Fibroblast of skin of back (primary cell): ENCODE results near the gene ILRUN.
A peak's percentile ranks its signal among the peaks of the same experiment; 100 is the strongest.
"Not testable (repeated sequence)": the region's sequence is repeated elsewhere in the genome, so short reads cannot be mapped to it uniquely, and the experiment has no call there.

Source experiments
- DNase-seq: peaks from one replicate; pipeline ENCODE4 v3.0.0-alpha.2; 2013

Gene ILRUN

DNA sequence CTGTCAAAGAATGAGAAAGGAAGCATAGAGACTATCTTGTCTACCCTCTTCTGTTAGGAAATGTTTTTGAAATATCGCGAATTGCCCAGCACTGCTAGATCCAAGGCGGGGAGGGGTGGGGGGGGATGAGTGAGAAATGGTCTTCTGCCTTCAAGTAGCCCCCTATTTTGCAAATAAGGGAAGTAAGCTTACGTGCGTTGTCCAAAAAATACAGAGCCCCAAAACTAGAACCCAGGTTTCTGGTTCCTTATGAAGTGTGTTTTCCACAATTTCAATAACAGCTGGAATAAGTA lies 923 bp upstream of the ILRUN start:
- DNase-seq = no peak

DNA sequence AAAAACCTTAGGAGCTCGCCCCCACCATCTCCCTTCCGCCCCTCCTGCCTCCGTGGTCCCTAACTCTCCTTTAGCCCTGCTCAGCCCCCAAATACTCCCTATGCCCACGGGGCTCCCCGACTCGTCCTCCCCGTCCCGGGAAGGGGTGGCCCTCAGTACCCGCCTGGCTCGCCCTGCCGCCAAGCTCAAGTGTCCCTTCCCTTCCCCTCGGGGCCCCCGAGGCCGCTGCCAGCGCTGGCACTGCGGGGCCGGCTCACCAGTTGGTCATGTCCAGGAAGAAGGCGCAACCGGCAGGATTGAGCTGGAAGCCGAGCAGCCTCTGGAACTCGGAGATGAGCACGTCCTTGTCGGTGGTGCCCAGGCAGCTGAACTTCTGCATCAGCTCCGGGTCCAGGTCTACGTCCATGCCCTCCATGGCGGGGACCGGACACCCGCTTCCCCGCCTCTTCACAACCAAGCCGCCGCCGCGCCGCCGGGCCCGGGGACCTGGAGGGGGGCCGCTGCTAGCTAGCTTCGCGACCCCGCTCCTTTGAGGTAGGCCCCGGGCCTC lies 303 bp downstream of the ILRUN start:
- peak; percentile 40 for DNase-seq

DNA sequence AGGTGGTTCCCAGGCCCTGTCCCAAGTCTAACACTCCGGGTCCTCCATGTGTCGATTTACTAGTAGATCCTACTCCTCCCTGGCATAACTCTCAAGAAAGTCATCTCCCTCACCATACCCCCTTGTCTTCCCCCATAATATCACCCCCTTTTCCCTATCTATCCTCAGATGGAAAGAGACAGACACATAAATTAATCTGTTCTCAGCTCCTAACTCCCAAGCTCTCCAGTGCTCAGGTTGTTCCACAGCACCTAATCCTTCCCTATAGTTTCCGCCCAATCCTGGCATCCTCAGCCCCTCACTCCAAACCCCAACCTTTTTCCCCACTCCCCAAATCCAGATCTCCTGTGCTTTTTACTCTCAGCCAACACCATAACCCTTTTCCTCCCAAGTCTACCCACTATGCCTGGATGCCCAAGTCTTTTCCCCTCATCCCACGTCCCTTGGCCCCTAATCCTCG lies 808 bp downstream of the ILRUN start:
- DNase-seq = no peak

DNA sequence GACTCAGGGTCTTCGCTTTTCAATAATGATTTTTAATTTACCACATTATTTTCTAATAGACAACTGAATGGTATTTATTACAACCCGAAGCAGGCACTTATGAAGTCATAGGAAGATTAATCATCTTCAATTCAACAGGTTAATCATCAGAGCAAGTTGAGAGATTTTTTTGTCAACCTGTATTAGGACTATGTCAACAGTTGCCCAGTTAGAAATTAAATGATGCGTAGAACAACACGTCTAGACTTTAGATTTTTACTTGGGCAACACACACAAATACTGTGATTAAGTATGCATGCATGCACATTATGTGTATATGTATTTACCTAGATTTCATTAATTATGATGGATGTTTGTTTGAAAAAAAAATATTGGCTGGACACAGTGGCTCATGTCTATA lies 4.3 kb downstream of the ILRUN start:
- DNase-seq = no peak

- DNase-seq = no peak
Observed at GRCh38 chr6:34689742-34690141, 6.8 kb downstream of the ILRUN start.

DNA sequence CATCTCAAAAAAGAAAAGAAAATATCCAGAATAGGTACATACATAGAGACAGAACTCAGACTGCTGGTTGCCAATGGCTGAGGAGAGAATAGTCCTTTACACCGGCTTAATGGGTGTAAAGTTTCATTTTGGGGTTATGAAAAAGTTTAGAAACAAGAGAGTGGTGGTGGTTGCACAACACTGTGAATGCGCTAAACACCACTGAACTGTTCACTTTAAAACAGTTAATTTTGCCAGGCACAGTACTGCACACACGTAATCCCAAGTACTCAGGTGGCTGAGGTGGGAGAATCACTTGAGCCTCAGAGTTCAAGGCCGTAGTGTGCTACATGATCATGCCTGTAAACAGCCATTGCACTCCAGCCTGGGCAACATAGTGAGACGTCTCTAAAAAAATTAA lies 7.6 kb downstream of the ILRUN start:
- DNase-seq = no peak

DNA sequence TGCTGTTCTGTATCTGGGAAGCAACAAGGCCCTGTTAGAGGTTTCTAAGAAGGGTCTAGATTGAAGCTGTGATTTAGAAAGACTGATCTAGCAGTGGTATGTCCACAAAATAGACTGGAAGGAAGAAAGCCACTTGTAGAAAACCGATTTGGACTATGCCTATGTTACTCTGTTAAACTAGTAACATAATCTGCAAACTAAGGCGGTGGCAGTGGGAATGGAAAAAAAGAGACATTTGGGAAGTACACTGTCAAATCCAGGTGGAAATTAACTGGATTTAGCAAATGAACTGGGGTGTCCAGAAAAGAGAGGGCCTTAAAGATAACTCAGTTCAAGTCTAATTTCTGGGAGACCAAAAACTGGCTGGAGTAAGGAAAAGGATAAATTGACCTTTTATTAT lies 11.6 kb downstream of the ILRUN start:
- DNase-seq = no peak

DNA sequence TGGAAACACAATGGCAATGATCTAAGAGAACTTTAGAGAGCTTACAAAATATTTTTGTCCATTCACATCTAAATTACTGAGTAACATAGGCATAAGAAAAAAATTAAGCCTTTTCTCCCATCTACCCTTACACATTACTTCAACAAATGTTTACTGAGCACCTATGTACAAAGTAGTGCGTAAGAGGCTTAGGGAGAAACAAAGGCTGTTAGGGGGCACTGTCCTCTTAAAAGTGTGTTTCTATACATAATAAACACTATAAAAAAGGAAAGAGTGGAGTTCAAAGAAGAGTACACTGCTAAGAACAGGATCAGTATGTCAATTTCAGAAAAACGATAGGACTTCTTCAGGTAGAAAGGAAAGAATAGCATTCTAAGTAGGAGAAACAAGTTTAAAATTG lies 12.2 kb downstream of the ILRUN start:
- no peak for DNase-seq

DNA sequence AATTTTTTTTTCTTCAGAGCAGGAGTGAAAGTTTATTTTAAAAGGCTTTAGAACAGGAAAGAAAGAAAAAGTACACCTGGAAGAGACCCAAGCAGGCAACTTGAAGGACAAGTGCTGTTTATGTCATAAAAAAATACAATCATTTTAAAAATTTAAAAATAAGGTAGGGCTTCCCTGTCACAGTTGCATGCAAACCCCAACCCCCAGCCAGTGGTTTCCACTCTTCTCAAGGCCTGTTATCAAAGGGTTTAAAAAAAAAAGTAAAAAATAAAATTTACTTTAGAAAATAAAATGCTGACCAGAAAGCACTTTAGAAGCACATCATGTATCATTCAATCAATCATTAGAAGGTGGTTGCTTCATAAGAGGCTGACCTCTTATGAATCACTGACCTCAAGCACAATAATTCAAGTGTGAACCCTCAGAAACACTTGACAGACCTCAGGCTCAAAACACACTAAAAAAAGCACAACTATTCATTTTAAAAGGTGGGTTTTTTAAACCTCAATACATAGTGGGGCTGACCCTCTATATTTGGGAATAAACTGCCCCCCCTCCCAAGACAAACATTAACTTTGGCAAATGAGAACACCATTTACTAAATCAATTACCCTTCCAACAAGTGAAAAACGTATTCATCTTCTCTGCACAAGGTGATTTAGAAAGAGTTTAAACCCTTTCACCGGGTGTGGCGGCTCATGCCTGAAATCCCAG lies 15.6 kb downstream of the ILRUN start:
- DNase-seq = no peak

- DNase-seq = not testable (repeated sequence)
Observed at GRCh38 chr6:34680313-34680712, 16.3 kb downstream of the ILRUN start.

DNA sequence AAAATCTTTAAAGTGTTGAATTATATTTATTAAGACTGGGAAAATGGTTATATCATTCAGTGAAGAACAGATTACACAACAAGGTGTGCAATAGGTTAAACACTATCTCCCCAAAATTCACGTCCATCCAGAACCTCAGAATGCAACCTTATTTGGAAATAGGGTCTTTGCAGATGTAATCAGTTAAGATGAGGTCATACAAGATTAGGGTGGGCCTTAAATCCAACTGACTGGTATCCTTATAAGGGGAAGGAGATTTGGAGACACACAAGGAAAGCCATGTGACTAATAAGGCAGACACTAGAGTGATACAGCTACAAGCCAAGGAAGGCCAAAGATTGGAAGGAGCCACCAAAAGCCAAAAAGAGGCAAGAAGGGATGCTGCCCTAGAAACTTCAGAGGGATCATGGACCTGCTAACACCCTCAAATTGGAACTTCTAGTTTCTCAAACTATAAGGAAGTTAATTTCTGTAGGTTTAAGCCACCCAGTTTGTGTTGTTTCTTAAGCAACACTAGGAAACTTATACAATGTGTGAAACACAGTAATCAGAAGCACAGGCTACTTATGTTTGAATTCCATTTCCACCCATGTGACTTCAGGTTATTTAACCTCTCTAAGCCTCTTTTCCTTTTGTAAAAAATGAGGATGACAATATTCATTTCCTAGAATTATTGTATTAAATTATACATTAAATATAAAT lies 16.9 kb downstream of the ILRUN start:
- peak; percentile 69 for DNase-seq

DNA sequence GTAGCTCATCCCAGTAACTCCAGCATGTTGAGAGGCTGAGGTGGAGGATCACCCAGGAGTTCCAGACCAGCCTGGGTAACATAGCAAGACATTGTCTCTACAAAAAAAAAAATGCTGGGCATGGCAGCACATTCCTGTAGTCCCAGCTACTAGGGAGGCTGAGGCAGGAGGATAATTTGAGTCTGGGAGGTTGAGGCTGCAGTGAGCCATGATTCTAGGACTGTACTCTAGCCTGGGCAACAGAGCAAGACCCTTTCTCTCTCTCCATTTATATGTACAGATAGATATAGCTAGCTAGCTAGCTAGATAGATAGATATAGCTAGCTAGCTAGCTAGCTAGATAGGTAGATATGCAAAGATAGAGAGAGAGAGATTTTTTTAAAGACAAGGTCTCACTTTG lies 20.4 kb downstream of the ILRUN start:
- no peak for DNase-seq

DNA sequence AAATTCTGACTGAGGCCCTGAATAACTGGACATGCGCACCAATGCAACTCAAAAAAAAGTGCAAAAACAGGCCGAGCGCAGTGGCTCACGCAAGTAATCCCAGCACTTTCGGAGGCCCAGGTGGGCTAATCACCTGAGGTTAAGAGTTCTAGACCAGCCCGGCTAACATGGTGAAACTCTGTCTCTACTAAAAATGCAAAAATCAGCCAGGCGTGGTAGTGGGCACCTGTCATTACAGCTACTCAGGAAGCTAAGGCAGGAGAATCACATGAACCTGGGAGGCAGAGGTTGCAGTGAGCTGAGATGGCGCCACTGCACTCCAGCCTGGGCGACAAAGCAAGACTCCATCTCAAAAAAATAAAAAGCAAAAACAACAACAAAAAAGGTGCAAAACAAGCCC lies 21.6 kb downstream of the ILRUN start:
- not testable (repeated sequence) for DNase-seq

- no peak for DNase-seq
Observed at GRCh38 chr6:34674268-34674639, 22.3 kb downstream of the ILRUN start.

- no peak for DNase-seq
Observed at GRCh38 chr6:34673064-34673463, 23.5 kb downstream of the ILRUN start.

GRCh38 chr6:34672657-34673043 lies 23.9 kb downstream of the ILRUN start:
- no peak for DNase-seq

DNA sequence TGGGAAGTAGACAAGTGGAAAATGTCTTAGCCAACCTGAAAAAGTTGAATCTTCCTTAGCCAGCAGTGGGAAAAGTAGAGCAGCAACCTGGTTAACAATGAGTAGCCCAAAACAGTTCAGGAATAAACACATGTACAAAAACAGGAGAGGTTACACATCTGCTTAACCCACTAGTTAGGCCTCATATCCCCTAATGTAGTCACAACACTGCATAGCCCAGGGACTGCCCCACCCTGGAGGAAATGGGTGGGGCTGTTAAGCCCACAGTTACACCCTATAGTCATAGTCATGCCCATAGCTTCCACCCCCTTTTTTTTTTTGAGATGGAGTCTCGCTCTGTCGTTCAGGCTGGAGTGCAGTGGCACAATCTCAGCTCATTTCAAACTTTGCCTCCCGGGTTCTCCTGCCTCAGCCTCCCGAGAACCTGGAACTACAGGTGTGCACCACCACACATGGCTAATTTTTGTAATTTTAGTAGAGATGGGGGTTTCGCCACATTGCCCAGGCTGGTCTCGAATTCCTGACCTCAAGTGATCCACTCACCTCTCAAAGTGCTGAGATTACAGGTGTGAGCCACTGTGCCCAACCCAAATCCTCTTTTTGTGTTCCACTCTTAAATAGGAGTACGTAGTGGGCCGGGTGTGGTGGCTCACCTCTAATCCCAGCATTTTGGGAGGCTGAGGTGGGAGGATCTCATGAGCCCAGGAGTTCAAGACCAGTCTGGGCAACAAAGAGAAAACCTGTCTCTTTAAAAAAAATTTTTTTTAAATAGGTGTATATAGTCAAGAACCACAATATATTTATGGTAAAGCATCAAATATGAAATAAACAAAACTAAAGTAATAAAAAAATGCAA lies 24.5 kb downstream of the ILRUN start:
- DNase-seq = peak; percentile 79

DNA sequence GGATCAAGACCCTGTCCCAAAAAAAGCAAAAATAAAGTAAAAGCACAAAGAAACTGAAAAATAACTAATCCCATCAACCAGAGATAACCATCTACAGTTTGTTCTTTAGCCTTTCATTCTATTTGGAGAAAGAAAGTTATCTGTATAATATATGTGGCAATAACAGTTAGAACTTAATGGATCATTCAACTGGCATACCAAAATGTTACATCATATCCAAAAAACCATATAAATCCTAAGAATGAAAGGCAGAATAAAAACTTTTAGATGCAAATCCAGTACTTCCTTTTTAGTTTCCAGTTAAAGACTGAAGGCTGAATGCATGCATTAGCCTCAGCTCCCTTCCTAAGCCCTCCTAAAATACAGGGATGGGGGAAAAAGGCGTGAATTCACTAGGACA lies 25.2 kb downstream of the ILRUN start:
- peak; percentile 29 for DNase-seq

- DNase-seq = not testable (repeated sequence)
Observed at GRCh38 chr6:34668799-34669198, 27.8 kb downstream of the ILRUN start.

- no peak for DNase-seq
Observed at GRCh38 chr6:34667481-34668238, 28.9 kb downstream of the ILRUN start.

- no peak for DNase-seq
Observed at GRCh38 chr6:34665019-34665418, 31.5 kb downstream of the ILRUN start.

DNA sequence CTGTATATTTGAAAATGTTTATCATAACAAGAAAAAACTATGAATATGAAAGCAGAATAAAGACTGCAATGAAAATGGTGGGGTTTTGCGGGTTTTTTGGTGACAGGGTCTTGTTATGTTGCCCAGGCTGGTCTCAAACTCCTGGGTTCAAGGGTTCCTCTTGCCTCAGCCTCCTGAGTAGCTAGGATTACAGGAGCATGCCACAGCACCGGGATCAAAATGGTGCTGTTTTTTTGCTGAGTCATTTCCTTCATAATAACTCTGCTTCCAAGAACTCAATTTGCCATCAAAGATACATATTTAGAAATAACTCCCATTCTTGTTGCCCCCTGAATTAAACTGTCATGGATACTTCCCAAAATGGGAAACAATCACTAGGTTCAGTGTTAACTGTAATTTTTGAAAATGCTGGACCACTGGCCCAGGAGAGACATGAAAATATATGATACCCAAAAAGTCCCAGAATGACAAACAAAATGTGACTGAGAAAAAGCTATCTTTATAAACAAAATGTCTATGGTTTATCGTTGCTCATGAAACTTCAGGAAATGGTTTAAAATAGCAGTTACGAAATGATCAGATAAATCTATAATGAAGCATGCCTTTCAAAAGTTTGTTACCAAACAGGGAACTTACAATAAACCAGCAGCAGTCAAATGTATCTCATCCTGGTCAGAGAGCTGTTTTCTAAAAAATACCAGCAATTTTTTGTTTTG lies 32.2 kb downstream of the ILRUN start:
- peak; percentile 55 for DNase-seq
